ENCODE data around the gene PPP6R1. TPM values are rescaled to one million over a fixed set of nuclear protein-coding genes. Genes with fewer than 3 reads are reported as not detected.

The PPP6R1 gene
- total and polyA plus RNA-seq, 2 of the 13 experiments (the other 11 are each of a cell fraction or from before 2014, with no cell fraction given) = 25.8 to 54.0 TPM

DNA sequence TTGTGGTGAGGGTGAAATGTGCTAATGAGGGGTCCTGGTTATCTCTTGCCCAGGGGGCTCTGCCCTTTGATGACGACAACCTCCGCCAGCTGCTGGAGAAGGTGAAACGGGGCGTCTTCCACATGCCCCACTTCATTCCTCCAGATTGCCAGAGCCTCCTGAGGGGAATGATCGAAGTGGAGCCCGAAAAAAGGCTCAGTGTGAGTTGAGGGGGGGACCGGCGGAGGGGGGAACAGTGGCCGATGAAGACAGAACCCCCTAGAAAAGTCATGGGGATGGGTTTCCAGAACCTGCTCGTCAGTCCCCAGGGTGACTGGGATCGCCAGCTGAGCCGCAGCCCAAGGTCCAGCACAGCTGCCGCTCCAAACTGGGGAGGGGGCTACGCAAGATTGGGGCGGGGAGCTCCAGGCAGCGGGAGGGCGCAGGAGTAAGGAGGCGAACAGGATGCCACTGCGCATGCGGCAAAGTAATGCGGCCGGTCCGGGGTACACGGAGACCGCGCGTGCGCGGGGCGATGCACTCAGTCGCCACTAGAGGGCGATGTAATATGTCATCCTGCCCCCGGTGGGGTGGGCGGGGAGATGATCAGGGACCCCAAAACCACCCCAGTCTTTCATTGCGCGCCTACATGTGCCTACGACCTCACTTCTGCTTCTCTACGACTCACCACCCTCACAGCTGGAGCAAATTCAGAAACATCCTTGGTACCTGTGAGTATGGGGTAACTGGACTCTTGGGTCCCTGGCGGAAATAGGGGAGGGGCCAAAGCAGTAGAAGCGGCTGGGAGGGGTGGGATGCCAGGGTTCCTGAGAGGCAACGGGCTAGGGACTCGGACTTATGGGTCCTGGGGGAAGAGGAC lies 42.9 kb upstream of the PPP6R1 start (continued):
- TF ChIP-seq, protein P1, sequence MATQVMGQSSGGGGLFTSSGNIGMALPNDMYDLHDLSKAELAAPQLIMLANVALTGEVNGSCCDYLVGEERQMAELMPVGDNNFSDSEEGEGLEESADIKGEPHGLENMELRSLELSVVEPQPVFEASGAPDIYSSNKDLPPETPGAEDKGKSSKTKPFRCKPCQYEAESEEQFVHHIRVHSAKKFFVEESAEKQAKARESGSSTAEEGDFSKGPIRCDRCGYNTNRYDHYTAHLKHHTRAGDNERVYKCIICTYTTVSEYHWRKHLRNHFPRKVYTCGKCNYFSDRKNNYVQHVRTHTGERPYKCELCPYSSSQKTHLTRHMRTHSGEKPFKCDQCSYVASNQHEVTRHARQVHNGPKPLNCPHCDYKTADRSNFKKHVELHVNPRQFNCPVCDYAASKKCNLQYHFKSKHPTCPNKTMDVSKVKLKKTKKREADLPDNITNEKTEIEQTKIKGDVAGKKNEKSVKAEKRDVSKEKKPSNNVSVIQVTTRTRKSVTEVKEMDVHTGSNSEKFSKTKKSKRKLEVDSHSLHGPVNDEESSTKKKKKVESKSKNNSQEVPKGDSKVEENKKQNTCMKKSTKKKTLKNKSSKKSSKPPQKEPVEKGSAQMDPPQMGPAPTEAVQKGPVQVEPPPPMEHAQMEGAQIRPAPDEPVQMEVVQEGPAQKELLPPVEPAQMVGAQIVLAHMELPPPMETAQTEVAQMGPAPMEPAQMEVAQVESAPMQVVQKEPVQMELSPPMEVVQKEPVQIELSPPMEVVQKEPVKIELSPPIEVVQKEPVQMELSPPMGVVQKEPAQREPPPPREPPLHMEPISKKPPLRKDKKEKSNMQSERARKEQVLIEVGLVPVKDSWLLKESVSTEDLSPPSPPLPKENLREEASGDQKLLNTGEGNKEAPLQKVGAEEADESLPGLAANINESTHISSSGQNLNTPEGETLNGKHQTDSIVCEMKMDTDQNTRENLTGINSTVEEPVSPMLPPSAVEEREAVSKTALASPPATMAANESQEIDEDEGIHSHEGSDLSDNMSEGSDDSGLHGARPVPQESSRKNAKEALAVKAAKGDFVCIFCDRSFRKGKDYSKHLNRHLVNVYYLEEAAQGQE (IDR thresholded peaks at IDR 0.05; ENCODE audit: borderline replicate concordance in 1 of 2, low read depth in 1 of 2, low read length in 2 of 2) = no peak
- TF ChIP-seq FUBP1 (CRISPR knock-in tag; IDR thresholded peaks at IDR 0.05; ENCODE audit: borderline replicate concordance) = no peak
- TF ChIP-seq MYNN (CRISPR knock-in tag; IDR thresholded peaks at IDR 0.05; ENCODE audit: low read depth) = no peak
- TF ChIP-seq, protein P2, sequence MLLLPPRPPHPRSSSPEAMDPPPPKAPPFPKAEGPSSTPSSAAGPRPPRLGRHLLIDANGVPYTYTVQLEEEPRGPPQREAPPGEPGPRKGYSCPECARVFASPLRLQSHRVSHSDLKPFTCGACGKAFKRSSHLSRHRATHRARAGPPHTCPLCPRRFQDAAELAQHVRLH (CRISPR knock-in tag; IDR thresholded peaks at IDR 0.05; ENCODE audit: borderline replicate concordance, low read depth) = no peak
- TF ChIP-seq, protein P3, sequence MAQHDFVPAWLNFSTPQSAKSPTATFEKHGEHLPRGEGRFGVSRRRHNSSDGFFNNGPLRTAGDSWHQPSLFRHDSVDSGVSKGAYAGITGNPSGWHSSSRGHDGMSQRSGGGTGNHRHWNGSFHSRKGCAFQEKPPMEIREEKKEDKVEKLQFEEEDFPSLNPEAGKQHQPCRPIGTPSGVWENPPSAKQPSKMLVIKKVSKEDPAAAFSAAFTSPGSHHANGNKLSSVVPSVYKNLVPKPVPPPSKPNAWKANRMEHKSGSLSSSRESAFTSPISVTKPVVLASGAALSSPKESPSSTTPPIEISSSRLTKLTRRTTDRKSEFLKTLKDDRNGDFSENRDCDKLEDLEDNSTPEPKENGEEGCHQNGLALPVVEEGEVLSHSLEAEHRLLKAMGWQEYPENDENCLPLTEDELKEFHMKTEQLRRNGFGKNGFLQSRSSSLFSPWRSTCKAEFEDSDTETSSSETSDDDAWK (CRISPR knock-in tag; IDR thresholded peaks at IDR 0.05) = no peak
- no peak for TF ChIP-seq HMG20B (CRISPR knock-in tag; conservative IDR thresholded peaks at IDR 0.05)
- TF ChIP-seq NCOR1 (IDR thresholded peaks at IDR 0.05; ENCODE audit: borderline replicate concordance, low read length) = no peak
- no peak for TF ChIP-seq HOXA7 (CRISPR knock-in tag; IDR thresholded peaks at IDR 0.05)
- no peak for TF ChIP-seq KLF9 (CRISPR knock-in tag; IDR thresholded peaks at IDR 0.05; ENCODE audit: low read depth)
- TF ChIP-seq ZNF180 (CRISPR knock-in tag; IDR thresholded peaks at IDR 0.05; ENCODE audit: borderline replicate concordance, low read depth) = no peak
- TF ChIP-seq, protein P4, sequence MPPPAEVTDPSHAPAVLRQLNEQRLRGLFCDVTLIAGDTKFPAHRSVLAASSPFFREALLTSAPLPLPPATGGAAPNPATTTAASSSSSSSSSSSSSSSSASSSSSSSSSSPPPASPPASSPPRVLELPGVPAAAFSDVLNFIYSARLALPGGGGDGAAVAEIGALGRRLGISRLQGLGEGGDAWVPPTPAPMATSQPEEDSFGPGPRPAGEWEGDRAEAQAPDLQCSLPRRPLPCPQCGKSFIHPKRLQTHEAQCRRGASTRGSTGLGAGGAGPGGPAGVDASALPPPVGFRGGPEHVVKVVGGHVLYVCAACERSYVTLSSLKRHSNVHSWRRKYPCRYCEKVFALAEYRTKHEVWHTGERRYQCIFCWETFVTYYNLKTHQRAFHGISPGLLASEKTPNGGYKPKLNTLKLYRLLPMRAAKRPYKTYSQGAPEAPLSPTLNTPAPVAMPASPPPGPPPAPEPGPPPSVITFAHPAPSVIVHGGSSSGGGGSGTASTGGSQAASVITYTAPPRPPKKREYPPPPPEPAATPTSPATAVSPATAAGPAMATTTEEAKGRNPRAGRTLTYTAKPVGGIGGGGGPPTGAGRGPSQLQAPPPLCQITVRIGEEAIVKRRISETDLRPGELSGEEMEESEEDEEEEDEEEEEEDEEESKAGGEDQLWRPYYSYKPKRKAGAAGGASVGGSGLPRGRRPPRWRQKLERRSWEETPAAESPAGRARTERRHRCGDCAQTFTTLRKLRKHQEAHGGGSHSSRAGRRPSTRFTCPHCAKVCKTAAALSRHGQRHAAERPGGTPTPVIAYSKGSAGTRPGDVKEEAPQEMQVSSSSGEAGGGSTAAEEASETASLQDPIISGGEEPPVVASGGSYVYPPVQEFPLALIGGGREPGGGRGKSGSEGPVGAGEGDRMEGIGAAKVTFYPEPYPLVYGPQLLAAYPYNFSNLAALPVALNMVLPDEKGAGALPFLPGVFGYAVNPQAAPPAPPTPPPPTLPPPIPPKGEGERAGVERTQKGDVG (CRISPR knock-in tag; IDR thresholded peaks at IDR 0.05; ENCODE audit: borderline replicate concordance) = no peak; the same call in 1 of the 2 replicates
- TF ChIP-seq HDAC1 (CRISPR knock-in tag; IDR thresholded peaks at IDR 0.05) = peak; percentile 51; the same call in 1 of the 2 replicates
- TF ChIP-seq ZNF564 (CRISPR knock-in tag; IDR thresholded peaks at IDR 0.05) = no peak
- no peak for TF ChIP-seq ZNF24 (IDR thresholded peaks at IDR 0.05)
- TF ChIP-seq CEBPG (CRISPR knock-in tag; IDR thresholded peaks at IDR 0.05) = no peak
- no peak for TF ChIP-seq SRF (IDR thresholded peaks at IDR 0.05; ENCODE audit: low read depth, low read length)
- TF ChIP-seq ZKSCAN1 (IDR thresholded peaks at IDR 0.05; ENCODE audit: low read length) = no peak
- TF ChIP-seq ZNF253 (CRISPR knock-in tag; IDR thresholded peaks at IDR 0.05; ENCODE audit: borderline replicate concordance) = no peak
- TF ChIP-seq ZNF430 (CRISPR knock-in tag; IDR thresholded peaks at IDR 0.05) = no peak
